GM18870 (cell line): Measurements from ENCODE around the gene MRPL27.

ENCODE experiments used
- ATAC-seq: cut with Tn5 transposase; IDR thresholded peaks from one replicate; pipeline ENCODE4 v1.9.1; 2021; ENCODE audit warnings: moderate library complexity; ENCODE audit not compliant: unreplicated experiment

The MRPL27 gene

GRCh38 chr17:50319306-50320004 lies 53.5 kb downstream of the MRPL27 start:
- no peak for ATAC-seq

- no peak for ATAC-seq
Observed at GRCh38 chr17:50318501-50319285, 54.3 kb downstream of the MRPL27 start.
